Muscle of back (tissue), 11 donors: ENCODE results near the gene ATP1A2. TPM values are rescaled to one million over a fixed set of nuclear protein-coding genes. Genes with fewer than 3 reads are reported as not detected.
A peak's percentile ranks its signal among the peaks of the same experiment; 100 is the strongest.

ENCODE experiments used
- DNase-seq, 3 donors: peaks; one replicate each; pipeline versions ENCODE4 v3.0.0 to v3.0.0-alpha.2; 2013
- polyA plus RNA-seq, 10 donors: library from polyadenylated mRNA; unstranded; fragments of 120-200 nt; gene quantifications; one replicate each; pipeline ENCODE4 v1.2.1, GENCODE V29; 2013; ENCODE audit not compliant: insufficient read length in 10 of 10

ATP1A2 gene
- polyA plus RNA-seq, 10 donors, result 30.5 to 114 (median 76.2) TPM

DNA sequence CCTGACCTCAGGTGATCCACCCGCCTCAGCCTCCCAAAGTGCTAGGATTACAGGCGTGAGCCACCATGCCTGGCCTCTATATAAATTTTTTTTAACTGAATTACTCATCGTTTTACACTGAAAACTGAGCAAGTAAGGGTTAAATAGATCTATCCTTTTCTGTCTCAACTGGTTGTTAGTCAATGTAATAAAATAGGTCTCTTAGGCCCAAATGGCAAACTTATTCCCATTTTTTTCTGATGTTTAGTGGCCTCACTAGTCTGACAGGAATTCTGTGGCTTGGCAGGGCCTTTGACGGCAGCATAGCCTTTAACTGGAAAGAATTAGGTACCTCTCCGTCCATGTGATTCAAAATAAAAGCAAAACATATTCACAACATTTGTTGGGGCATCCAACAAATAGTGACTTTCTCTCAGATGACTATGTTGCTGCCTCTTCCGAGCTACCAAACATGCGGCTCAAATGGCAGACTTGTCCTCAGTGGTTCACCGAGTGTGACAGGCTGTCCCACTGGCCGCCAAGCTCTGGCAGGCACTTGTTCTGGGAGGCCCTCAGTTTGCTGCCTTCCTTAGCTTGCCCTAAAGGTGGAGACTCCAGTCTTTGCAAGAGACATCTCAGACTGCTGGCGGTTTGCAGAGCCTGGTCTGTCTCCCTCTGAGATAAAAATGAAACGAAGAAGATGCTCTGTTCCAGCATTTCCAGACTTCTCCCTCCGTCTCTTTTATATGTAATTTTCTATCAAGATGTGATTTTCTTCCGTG lies 53.2 kb downstream of the ATP1A2 start:
- peak in 2 of 3 donors; percentile 16 to 47 for DNase-seq

- DNase-seq, result no peak
Observed at GRCh38 chr1:160169553-160170399, 54.2 kb downstream of the ATP1A2 start.

DNA sequence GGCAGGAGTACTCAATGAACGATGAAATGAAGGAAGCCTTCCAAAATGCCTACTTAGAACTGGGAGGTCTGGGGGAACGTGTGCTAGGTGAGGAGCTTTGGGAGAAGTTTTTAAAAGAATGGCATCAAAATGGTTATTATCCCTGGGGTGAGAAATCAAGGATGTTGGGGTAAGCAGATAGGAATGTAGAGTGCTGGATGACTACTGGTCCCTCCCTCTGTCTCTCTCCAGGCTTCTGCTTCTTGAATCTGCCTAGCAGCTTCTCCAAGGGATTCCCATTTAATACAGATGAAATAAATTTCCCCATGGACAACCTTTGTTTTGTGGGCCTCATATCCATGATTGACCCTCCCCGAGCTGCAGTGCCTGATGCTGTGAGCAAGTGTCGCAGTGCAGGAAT lies 55.8 kb downstream of the ATP1A2 start:
- no peak for DNase-seq

- no peak for DNase-seq
Observed at GRCh38 chr1:160171980-160172379, 56.4 kb downstream of the ATP1A2 start.

- DNase-seq, result no peak
Observed at GRCh38 chr1:160177231-160177630, 61.7 kb downstream of the ATP1A2 start.

DNA sequence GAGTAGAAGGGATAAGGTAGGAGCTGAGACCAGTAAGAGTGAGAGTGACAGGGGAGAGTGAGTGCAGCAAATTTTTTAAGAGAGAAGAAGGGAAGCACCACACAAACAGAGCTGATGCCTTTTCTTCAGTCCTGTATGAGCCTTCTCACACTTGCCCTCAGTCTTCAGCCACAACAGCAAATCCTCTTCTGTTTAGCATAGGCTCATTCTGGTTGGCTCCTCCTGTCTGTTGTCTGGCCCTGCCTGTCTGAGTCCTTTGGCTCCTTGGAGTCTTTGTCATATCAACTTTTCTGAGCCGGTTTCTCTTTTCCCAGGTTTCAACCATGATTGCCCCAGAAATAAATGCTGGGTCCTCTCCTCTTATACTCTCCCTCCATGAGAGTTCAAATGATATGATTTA lies 62.1 kb downstream of the ATP1A2 start:
- no peak for DNase-seq

GRCh38 chr1:160178731-160179130 lies 63.2 kb downstream of the ATP1A2 start:
- DNase-seq, result no peak

GRCh38 chr1:160179336-160179735 lies 63.8 kb downstream of the ATP1A2 start:
- no peak for DNase-seq

DNA sequence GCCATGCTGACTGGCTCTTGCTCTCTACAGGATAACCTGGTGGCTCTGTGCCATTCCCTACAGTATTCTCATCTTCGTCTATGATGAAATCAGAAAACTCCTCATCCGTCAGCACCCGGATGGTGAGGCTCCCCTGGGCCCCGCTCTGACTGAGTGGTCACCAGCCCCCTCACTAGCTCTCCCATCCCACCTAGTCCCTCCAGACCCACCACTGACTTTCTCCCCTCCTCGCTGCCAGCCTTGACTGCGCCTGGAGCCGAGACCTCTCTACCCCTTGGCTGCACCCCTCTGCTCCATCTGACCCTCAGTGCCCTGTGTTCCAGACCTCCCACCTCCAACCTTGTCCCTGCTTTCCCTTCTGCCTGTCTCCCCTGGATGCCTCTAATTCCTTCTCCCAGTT lies 70.7 kb downstream of the ATP1A2 start:
- DNase-seq, result no peak

DNA sequence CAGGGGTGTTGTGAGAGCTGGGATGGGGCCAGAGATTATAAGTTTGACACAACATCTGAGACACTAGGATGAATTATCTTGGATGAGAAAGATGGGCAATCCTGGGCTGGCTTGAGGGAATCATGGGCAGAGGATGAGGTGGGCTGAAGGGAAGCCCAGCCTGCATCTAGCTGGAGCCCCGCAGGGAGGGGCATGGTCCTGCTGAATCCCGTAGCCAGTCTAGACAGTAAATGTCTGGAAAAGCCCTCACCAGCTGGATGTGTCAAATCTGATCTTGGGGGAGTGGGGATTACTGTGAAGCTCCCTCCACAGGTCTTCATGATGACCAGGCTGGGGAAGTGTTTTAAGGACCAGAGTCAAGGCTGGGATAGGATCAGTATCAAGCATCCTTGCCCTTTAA lies 71.2 kb downstream of the ATP1A2 start:
- no peak for DNase-seq

- no peak for DNase-seq
Observed at GRCh38 chr1:160187407-160187806, 71.8 kb downstream of the ATP1A2 start.

DNA sequence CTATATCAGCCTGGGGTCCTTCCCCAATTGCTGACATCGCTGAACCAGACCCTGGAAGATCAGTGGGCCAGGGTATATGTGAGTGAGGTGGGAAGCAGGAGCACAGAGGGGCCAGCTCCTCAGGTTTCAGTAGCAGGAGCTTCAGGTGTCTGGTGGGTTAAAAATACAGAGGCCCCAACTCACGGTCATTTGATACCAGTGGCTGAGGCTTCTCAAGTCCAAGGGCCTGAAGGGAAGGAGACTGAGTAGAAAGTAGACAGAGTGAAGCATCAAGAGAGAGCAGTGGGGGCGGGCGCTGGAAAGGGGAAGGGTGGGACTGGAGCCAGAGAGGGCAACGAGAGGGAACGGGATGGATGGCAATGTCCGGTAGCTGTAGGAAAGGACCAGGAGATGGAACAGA lies 72.8 kb downstream of the ATP1A2 start:
- no peak for DNase-seq

DNA sequence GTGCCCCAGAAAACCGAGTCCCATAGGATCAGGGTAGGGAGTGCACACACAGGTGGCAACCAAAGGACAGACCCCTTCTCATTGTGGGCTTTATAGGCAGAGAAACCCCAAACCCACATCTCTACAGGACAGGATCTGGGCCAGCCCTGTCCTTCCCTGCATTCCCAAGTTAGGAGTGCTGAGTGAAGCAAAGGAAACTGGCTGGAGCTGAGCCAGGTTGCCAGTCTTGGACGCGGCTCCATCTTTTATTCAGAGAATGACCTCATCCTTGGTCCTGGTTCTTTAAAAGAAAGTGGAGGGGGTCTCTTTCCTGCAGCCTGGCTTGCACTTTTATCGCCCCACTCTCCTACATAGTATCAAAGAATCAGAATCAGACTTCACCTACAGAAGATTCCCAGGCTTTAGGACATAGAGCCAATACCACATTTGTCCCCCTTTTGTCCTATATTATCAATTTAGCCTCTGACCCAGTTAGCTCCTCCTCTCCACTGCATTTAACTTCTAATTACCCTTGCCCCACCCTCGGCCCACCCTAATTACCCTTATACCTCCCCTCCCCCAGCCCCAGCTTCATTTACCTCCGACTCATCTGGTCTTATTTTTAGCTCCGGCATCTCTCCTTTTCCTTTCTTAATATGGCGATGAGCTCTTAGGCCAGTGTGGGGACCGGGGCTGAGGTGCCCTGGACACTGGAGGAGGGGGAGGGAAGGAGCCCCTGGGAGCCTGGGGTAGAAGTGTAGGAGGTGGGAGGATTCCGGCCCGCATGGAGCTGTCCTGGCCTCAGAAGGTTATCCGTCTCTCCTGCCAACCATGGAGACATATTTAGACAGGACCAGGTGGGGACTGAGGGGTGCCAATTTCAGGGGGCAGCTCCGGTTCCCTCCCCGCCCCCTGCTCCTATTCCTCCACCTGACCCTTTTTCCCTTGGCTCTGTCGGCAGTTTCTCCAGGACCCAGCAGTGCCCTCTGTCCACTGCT lies 74.4 kb downstream of the ATP1A2 start, which contains the start of gene CASQ1:
CASQ1 (plus strand) TSS at position 927 of the 977 bp plus-strand sequence. CDS start 177 bp downstream, outside the sequence.
- peak in 2 of 3 donors; percentile 63 to 67 for DNase-seq

DNA sequence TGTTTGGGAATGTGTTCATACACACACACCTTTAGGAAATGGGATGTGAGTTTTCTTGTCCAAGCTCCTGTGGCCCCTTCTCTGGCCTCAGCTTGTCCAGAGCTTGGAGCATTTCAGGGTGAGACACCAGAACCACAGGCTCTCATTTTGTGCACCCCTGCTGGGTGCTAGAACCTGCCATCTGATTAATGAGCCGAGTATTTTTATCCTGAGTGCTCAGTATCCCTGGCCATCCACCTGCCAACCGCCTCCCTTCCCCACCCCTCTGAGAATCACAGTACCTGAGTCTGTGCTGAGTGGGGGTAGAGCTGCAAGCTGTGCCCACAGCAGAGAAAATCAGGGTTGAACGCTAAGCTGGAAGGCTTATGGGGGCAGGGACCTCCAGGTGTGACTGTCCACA lies 76.2 kb downstream of the ATP1A2 start:
- no peak for DNase-seq

DNA sequence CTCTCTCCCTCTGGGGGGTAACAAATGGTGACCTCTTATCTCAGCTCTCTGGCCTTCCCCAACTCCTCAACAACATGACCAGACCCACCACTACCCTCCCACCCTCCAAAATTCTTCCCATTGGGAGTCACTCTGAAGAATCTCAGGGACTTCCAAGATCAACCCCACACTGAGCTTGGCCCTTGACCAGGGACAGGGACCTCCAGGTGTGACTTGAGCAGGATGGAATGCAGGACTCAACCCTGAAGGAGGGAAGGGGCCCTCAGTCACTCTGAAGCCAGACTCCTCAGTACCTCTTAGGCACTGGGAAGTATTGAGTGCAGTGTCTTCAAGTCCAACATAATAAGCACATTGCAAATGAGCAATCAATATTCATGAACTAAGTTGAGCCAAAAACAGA lies 76.7 kb downstream of the ATP1A2 start:
- no peak for DNase-seq

Other genes with a start within 250 kb of the ATP1A2 start
- under 1 TPM in 9 of 10 donors, not detected in 1; 0.20 to 0.84 (median 0.37) TPM for gene CFAP45, start 215.6 kb upstream of the ATP1A2 start, polyA plus RNA-seq
- gene TAGLN2, start 190.3 kb upstream of the ATP1A2 start, polyA plus RNA-seq, result 100 to 1,000 TPM; 148 to 245 (median 204) TPM
- gene IGSF9, start 170.1 kb upstream of the ATP1A2 start, polyA plus RNA-seq, result 1 to 10 TPM in 2 of 10 donors, under 1 TPM in 8; 0.24 to 8.3 (median 0.53) TPM
- gene SLAMF9, start 161.5 kb upstream of the ATP1A2 start, polyA plus RNA-seq, result not detected
- gene PIGM, start 83.8 kb upstream of the ATP1A2 start, polyA plus RNA-seq, result 1 to 10 TPM; 3.8 to 6.6 (median 5.7) TPM
- gene KCNJ10, start 45.6 kb upstream of the ATP1A2 start, polyA plus RNA-seq, result under 1 TPM; 0.35 to 0.91 (median 0.50) TPM
- under 1 TPM in 9 of 10 donors, not detected in 1; 0.04 to 0.13 (median 0.08) TPM for gene KCNJ9, start 34.2 kb upstream of the ATP1A2 start, polyA plus RNA-seq
- 10 to 100 TPM; 13.6 to 22.9 (median 18.2) TPM for gene IGSF8, start 17.1 kb upstream of the ATP1A2 start, polyA plus RNA-seq
- gene ATP1A4, start 35.8 kb downstream of the ATP1A2 start, polyA plus RNA-seq, result 1 to 10 TPM in 9 of 10 donors, under 1 TPM in 1; 0.71 to 6.2 (median 2.3) TPM
- 1,000 to 10,000 TPM in 3 of 10 donors, 100 to 1,000 TPM in 7; 185 to 1,204 (median 914) TPM for gene CASQ1, start 74.8 kb downstream of the ATP1A2 start, polyA plus RNA-seq
- 100 to 1,000 TPM; 121 to 156 (median 135) TPM for gene PEA15, start 89.6 kb downstream of the ATP1A2 start, polyA plus RNA-seq
- 100 to 1,000 TPM in 5 of 10 donors, 10 to 100 TPM in 5; 70.9 to 136 (median 93.2) TPM for gene DCAF8, start 146.8 kb downstream of the ATP1A2 start, polyA plus RNA-seq
- gene PEX19, start 169.4 kb downstream of the ATP1A2 start, polyA plus RNA-seq, result 10 to 100 TPM; 39.7 to 48.4 (median 43.9) TPM
- 100 to 1,000 TPM; 109 to 178 (median 136) TPM for gene COPA, start 227.5 kb downstream of the ATP1A2 start, polyA plus RNA-seq
- gene NCSTN, start 227.6 kb downstream of the ATP1A2 start, polyA plus RNA-seq, result 100 to 1,000 TPM in 4 of 10 donors, 10 to 100 TPM in 6; 80.1 to 117 (median 99.3) TPM